GM12872 (cell line): ENCODE results near the gene SARNP.

Experiments used
- TF ChIP-seq, protein P1 (sequence below): IDR thresholded peaks from 3 replicates; pipeline ENCODE4 v1.5.1; 2011; ENCODE audit warnings: low read depth, mild to moderate bottlenecking, low read length, moderate library complexity; ENCODE audit not compliant: insufficient read depth

The SARNP gene

DNA sequence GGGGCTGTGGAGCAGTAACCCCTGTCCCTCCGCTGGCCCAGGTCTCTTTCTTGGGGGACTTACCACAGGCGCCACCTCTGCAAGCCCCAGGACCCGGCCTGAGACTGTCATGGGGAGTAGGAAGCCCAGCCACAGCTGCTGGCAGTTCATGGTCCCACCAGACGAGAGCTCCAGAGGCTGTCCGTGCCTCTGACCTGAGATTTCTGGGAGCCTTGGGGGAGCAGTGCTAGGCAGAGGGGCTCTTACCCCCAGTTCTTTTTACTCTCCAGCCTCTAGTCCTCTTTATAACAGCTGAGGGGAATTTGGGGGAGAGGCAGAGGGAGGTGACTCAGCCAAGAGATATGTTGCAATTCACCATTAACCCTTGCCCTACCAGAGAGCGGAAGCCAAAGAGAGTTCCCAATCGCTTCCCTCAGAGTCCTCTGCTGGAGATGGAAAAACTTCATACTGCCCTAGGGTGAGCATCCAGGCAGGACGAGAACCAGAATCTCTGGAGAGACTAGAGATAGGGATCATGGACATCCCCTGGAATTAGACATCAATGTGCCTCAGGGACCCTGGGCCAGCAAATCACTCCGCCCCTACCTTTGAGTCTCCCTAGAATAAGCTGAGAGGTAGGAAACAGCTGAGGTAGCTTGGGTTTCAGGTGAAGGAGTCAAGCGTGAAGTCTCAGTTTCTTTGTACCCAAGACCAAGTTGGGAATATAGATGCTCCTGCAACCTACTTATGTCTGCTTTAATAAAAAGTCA is 25.3 kb upstream of the SARNP start, which contains the start of gene MMP19:
Gene MMP19 (minus strand): TSS at position 256 of the 749 bp plus-strand sequence. CDS start 106 bp downstream, at position 150.
- TF ChIP-seq, protein P1, sequence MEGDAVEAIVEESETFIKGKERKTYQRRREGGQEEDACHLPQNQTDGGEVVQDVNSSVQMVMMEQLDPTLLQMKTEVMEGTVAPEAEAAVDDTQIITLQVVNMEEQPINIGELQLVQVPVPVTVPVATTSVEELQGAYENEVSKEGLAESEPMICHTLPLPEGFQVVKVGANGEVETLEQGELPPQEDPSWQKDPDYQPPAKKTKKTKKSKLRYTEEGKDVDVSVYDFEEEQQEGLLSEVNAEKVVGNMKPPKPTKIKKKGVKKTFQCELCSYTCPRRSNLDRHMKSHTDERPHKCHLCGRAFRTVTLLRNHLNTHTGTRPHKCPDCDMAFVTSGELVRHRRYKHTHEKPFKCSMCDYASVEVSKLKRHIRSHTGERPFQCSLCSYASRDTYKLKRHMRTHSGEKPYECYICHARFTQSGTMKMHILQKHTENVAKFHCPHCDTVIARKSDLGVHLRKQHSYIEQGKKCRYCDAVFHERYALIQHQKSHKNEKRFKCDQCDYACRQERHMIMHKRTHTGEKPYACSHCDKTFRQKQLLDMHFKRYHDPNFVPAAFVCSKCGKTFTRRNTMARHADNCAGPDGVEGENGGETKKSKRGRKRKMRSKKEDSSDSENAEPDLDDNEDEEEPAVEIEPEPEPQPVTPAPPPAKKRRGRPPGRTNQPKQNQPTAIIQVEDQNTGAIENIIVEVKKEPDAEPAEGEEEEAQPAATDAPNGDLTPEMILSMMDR: no peak

DNA sequence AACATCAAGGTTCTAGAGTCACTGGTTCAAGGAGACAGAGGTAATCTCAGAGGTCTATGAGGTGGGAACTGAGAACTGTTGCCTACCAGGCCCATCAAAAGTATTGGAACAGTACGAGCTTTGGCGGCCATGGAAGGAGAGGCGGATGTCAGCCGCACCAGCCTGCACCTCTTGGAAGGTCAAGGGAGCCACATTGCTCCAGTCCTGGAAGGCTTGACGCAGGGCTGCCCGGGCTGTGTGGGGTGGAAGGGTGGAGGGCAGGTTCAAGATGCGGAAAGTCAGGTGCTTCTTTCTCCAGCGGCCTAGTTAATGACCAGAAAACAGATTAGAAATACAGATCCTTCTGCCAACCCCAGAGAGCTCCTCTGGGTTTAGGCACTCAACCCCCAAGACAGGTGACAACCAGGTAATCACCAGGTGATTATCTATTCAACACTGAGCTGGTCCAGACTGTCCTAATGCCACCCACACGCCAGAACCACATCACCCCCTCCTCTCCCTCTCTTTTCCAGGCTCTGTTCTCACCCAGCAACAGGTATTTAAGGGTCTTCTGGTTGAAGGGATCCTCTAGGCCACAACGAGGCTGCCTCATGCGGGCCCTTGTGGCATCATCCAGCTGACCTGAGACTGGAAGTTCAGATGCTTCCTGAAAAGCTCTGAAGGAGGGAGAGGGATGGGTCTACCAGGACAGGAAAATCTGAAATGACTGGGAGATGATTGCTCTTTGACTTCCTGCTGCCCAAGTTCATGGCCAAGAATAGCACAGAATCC is 23.2 kb upstream of the SARNP start:
- TF ChIP-seq, protein P1: no peak

DNA sequence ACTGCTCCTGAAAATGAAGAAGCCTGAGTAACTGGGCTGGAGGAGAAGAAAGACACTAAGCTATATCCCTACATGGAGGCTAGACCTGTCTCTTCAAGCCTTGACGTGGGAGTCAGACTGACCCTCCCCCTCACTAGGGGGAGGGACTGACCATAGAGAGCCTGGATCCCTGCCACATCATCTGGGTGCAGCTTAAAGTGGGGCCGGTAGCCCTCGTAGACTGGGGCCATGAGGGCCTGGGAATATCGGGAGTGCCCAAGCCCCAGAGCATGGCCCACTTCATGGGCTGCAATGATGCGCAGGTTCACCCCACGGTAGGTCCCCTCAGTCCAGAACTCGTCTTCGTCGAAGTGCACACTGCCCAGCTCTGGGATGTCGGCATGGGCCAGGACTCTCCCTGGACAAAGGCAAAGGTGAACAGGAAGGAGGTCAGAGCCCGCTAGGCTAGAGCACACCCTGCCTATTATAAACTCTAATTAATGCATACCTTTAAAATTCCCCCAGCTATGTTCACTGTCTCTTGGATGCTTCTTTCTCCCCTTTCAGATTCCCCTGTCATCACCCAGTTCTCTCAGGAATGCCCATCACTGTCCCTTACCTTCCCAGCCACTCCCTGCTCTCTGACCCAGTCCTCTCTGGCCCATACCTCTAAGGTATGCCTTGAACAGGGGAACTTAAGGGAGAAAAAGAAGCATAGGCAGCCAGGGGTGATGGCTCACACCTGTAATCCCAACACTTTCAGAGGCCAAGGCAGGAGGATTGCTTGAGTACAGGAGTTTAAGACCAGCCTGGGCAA is 22.0 kb upstream of the SARNP start:
- TF ChIP-seq, protein P1: no peak

DNA sequence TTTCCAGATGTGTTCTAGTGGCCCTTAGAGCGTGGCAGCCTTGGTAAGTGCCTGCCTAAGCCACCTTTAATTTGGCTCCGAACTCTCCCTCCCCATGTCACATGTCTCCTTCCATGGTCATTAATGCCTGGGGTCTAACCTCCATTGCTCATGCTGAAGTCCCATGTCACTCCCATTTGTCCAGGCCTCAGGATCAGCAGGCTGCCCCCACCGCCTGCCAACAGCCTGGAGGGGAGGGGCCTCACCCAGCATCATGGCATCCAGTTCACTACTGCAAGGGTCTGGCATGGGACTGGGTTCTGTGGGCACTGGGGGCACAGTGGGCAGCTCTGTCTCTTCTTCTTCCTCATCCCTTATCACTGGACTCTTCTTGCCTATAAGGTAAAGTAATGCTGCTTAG is 20.8 kb upstream of the SARNP start:
- TF ChIP-seq, protein P1: no peak

DNA sequence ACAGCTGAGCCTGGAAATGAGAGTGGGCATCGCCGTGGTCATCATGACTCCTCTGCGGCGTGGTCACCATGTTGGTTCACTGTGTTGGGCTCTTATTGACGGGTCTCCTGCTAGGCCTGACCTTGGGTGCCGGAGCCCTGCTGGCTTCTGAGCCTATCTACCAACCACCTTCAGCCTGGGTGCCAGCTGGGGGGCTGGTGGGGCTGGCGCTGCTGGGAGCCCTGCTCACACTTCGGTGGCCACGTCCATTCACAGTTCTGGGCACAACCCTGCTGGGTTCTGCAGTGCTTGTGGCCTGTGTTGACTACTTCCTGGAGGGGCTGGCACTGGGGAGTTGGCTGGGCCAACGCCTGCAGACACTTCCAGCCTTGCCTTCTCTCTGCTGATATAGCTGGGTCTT is 15.5 kb upstream of the SARNP start:
- TF ChIP-seq, protein P1: no peak

DNA sequence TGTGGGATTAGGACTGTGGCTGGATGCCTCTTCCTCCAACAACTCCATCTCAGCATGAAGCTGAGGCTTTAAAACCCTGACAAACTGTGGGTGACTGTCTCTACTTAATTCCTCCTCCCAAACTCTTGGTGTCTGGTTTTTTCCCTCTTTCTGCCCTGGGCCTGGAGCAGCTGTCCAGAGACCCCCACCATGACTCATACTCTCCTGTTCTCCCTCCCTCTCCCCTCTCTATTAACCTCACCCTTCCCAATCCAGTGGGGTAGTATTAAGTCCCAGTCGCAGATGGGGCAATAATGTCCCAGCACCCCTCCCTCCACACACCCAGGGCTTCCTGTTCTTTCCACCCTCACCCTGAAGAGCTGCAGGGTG is 13.9 kb upstream of the SARNP start:
- TF ChIP-seq, protein P1: no peak

DNA sequence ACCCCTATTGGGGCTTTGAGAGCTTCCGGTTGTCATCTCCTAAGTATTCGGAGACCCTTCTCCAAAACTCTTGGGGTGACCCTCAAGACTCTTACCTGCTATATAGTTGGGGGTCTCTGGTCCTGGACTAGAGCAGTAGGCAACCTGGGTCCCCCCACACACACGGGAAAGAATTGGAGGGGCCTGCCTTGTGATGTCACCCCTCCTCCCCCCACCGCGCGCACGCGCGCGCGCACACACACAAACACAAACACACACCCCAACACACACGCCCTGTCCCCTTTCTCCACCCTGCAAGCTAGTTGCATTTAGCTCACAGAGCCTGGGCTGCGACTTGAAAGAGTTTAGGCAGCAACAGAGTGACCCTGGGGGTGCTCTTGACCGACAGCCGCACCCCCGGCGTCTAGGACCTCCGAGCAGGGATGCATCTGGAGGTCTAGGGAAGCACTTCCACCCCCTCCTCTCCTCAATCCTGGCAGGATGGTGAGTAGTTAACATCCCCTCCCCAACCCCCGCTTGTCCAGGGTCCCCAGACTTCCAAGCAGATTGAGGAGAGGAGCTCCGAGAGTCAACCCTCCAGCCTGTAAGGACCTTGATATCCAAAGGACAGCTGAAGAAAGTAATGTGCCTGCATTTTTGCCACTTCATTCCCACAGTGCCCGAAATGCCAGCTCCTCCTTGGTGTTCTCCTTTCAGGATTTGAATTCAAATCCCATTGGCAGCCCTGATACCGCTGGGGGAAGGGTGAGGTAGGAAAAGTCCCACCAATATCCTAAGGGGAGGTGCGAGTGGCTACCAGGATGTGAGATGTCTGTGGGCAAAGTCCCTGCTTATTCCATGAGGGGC is 13.3 kb upstream of the SARNP start:
- TF ChIP-seq, protein P1: no peak
